Type B pancreatic cell (in vitro differentiated cells): ENCODE data around the gene MGAT1. TPM values are rescaled to one million over a fixed set of nuclear protein-coding genes. Genes with fewer than 3 reads are reported as not detected.

Experiments used
- DNase-seq: peaks from one replicate; pipeline ENCODE4 v3.0.0; 2021; ENCODE audit warnings: mixed read lengths; ENCODE audit not compliant: unreplicated experiment; ENCODE audit errors: extremely low spot score
- H3K27ac Mint-ChIP-seq: 2 replicates; pipeline ENCODE4 v1.8.0; 2021; ENCODE audit warnings: mild to moderate bottlenecking, mixed read lengths
- H3K27me3 Mint-ChIP-seq: 2 replicates; pipeline ENCODE4 v1.8.0; 2021; ENCODE audit warnings: mixed read lengths
- H3K36me3 Mint-ChIP-seq: 2 replicates; pipeline ENCODE4 v1.8.0; 2021; ENCODE audit warnings: mixed read lengths
- H3K4me1 Mint-ChIP-seq: one replicate; pipeline ENCODE4 v1.8.0; 2021; ENCODE audit warnings: mixed read lengths; ENCODE audit not compliant: unreplicated experiment
- H3K4me3 Mint-ChIP-seq: 2 replicates; pipeline ENCODE4 v1.8.0; 2021; ENCODE audit warnings: mild to moderate bottlenecking, mixed read lengths
- H3K9me3 Mint-ChIP-seq: 2 replicates; pipeline ENCODE4 v1.8.0; 2021; ENCODE audit warnings: mixed read lengths
- CTCF ChIP-seq: fragments of 200-600 bp; sonication (generic); conservative IDR thresholded peaks from 2 replicates; pipeline ENCODE4 v1.5.0; 2021; ENCODE audit warnings: antibody characterized with exemption, mild to moderate bottlenecking
- total RNA-seq: library from RNA; stranded (reverse); gene quantifications from 2 replicates; pipeline ENCODE4 v1.2.1, GENCODE V29; 2021; ENCODE audit warnings: low replicate concordance

Gene MGAT1
- total RNA-seq, 1 donor from 2014 or later: 74.8 TPM

- no peaks in the 10 kb centered on the region for H3K27me3 Mint-ChIP-seq
- no peak for TF ChIP-seq CTCF
- no peak for DNase-seq
- peaks cover 67% of the 10 kb centered on the region for H3K36me3 Mint-ChIP-seq
- H3K4me1 Mint-ChIP-seq: no peaks in the 10 kb centered on the region
- no peak overlapping the region for H3K27ac Mint-ChIP-seq
- no peak overlapping the region for H3K4me3 Mint-ChIP-seq
- peaks cover 45% of the 10 kb centered on the region for H3K9me3 Mint-ChIP-seq
Observed at GRCh38 chr5:180847026-180847425, 44.4 kb upstream of the MGAT1 start.

GRCh38 chr5:180844858-180845257, 42.3 kb upstream of the MGAT1 start:
- no peak for TF ChIP-seq CTCF
- H3K27ac Mint-ChIP-seq: no peak overlapping the region
- DNase-seq: no peak
- H3K4me3 Mint-ChIP-seq: no peak overlapping the region
- peaks cover 31% of the 10 kb centered on the region for H3K9me3 Mint-ChIP-seq
- H3K36me3 Mint-ChIP-seq: peaks cover 46% of the 10 kb centered on the region
- no peaks in the 10 kb centered on the region for H3K4me1 Mint-ChIP-seq
- H3K27me3 Mint-ChIP-seq: no peaks in the 10 kb centered on the region

GRCh38 chr5:180844432-180844831, 41.8 kb upstream of the MGAT1 start:
- Mint-ChIP-seq H3K9me3 (peaks cover 26% of the 10 kb centered on the region), H3K27me3 (no peaks in the 10 kb centered on the region), H3K4me3 (no peak overlapping the region), H3K36me3 (peaks cover 41% of the 10 kb centered on the region), H3K27ac (no peak overlapping the region), H3K4me1 (no peaks in the 10 kb centered on the region)
- no peak for TF ChIP-seq CTCF
- no peak for DNase-seq

- Mint-ChIP-seq H3K36me3 (no peaks in the 10 kb centered on the region), H3K9me3 (no peaks in the 10 kb centered on the region), H3K4me3 (no peak overlapping the region), H3K27me3 (no peaks in the 10 kb centered on the region), H3K4me1 (no peaks in the 10 kb centered on the region), H3K27ac (no peak overlapping the region)
- no peak for TF ChIP-seq CTCF
- DNase-seq: no peak
Observed at GRCh38 chr5:180839935-180840334, 37.3 kb upstream of the MGAT1 start.

GRCh38 chr5:180839227-180839626, 36.6 kb upstream of the MGAT1 start:
- Mint-ChIP-seq H3K27me3 (no peaks in the 10 kb centered on the region), H3K27ac (no peak overlapping the region), H3K4me3 (no peak overlapping the region), H3K4me1 (no peaks in the 10 kb centered on the region), H3K36me3 (peaks cover 5% of the 10 kb centered on the region), H3K9me3 (no peaks in the 10 kb centered on the region)
- TF ChIP-seq CTCF: no peak
- DNase-seq: no peak

- Mint-ChIP-seq H3K4me1 (no peaks in the 10 kb centered on the region), H3K27me3 (no peaks in the 10 kb centered on the region), H3K36me3 (peaks cover 5% of the 10 kb centered on the region), H3K27ac (no peak overlapping the region), H3K9me3 (no peaks in the 10 kb centered on the region), H3K4me3 (no peak overlapping the region)
- no peak for DNase-seq
- TF ChIP-seq CTCF: no peak
Observed at GRCh38 chr5:180837478-180837877, 34.9 kb upstream of the MGAT1 start.
